Measurements from ENCODE around the gene RBM18.

The RBM18 gene

DNA sequence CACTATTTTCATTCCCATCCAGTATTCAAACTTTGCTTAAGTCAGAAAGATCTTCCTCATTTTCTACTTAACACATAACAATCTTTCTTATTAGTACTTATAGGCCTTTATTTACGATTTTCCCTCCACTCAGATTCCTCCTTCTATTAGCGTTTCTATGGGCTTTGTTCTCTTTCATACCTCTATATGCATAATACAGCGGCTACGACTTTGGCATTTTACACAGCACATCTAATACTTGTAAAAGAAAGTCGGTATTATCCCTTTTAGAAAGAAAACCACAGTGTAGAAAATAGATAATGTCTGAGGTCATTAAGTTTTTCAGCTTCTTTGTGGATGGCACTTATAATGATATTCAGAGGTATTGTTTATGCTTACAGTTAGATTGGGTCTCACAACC, 8.4 kb downstream of the RBM18 start:
- DNase-seq = no peak

DNA sequence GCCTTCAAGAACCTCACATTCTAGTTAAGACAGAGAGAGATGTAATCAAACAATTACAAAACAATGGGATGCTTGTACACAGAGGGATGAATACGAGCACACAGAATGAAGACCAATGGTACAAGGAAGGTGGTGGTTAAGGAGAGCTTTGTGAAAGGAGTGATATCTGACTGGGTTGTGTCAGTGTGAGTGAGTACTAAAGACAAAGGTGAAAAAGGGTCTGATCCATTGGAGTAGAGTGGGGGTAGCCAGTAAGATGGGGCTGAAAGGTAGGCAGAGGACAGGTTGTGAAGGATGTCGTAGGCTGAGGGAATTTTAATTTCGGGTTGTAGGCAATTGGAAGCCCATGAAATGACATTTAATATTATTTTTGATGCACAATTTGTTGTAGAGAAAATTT, 9.9 kb downstream of the RBM18 start:
- no peak for DNase-seq

GRCh38 chr9:122252796-122253195, 11.8 kb downstream of the RBM18 start:
- DNase-seq = no peak

- no peak for DNase-seq
These were observed 13.3 kb downstream of the RBM18 start for GRCh38 chr9:122251351-122251750.

DNA sequence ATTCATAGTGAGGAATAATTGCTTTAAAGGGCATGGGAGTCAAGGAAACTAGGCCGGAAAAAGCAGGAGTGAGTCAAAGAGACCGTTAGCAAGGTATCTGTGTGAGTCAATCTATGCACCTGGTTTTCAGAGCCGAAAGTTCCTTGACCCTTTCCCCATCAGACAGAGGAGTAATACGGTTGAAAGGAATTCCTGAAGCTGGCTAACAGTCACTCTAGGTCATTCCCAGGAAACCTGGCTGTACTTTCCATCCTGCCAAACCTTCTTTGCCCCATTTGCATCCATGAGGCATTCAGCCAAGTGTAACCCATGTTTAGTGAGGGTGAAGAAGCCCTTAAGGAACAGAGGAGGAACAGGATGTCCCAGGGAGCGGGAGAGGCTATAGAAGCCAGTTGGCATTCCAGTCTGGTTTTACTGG, 16.2 kb downstream of the RBM18 start:
- DNase-seq = no peak

DNA sequence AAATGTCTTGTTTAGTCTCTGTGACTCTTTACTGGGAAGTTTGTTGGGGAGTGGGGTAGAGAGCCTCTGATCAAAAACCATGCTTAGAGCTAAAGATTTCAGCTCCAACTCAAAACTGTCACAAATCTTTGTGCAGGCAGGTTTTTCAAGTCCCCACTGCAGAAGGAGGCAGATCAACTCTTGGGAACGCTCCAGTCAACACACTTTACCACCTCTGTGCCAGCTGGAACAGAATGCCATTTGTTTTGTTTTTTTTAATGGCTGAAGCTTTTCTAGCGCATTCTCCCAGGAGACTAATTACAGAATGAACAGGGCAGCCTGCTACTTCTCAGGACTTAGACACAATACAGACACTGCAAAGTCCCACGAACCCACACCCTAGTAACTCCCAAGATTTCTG, 18.0 kb downstream of the RBM18 start:
- no peak for DNase-seq

DNA sequence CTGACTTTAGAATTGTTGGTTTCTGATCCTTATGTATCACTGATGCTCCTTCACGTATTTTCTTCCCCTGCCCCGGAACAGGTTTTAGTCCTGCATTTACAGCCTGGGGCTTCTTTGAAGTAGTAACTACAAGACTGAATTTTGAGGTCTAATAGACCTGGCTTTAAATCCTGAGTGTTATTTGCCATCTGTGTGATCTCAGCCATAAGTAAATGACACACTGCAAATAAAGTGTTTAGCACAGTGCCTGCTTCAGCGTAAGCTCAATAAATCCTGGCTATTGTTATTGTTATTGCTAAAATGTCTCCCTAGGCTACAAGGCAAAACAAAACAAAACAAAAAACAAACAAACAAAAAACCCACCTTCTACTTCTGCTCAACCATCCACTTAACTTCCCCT, 20.3 kb downstream of the RBM18 start:
- no peak for DNase-seq

DNA sequence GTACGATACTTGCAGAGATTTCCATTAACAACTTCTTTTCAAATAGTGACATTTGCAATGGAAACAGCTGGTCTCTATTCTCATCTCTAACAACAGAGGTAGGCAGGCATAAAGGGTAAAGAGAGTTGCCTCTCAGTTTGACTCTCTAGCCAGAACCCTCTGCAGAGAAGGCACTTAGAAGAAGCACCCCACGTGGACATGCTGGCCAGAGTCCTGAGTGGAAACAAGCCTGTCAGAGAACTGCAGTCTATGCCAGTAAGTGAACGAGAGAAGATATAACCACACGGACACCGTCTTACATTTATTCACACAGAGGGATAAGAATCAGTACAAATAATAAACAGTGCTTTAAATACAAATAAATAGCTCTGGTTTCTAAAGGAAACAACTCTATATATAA, 24.9 kb downstream of the RBM18 start:
- DNase-seq = no peak

DNA sequence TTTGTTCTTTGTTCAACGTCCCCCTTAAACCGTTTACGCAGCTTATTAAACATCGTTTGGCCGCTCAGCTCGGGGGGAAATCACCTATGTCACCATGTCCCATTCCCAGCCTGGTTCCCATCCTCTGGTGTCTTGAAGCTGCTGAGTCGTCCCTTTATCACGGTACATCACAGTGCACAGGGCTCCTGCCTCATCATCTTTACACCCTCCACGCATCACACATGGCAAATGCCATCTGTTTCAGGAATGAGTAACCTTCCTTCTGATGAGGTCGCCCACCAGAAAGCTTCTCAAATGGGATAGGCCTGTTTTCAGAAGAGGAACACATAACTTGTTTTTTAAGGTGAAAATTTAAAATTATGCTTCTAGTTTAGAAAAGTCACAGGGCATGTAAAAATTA, 28.0 kb downstream of the RBM18 start:
- DNase-seq = no peak

DNA sequence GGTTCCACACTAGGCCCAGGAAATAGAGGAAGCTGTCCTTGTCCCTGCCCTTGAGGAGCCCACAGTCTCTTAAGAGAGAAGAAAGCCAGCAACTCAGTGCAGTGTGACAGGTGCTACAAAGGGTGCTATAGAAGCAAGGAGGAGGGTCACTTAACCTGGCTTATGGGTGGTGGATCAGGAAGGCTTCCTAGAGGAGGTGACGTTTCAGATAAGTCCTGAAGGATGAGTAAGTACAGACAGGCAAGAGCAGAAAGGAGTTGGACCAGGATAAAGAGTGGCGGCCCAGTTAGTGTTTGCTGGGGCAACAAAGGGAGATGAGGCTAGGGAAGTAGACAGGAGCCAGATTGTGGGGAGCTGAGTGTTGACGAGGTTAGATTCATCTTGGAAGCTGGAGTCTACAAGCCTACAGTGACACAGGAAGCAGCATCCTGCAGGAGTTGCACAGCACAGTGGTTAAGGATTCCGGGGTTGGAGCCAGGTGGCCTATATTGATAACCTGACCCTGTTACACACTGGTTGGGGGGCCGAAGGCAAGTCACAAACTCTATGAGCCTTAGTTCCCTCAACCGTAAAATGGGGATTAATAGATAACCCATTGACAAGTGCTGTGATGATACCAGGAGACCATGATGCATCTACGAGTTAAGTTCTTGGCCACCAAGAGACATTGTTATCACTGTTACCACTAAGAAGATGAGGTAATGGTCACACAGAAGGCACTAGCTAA, 30.5 kb downstream of the RBM18 start:
- DNase-seq = no peak

- no peak for DNase-seq
These were observed 31.8 kb downstream of the RBM18 start for GRCh38 chr9:122232796-122233306.

- DNase-seq = no peak
These were observed 35.2 kb downstream of the RBM18 start for GRCh38 chr9:122229485-122229837.

GRCh38 chr9:122228568-122229484, 35.8 kb downstream of the RBM18 start, which contains the start of gene LHX6:
Gene LHX6, minus strand, starts transcription at chr9:122228957. Its CDS starts 217 bp downstream, at chr9:122228740.
- no peak for DNase-seq

GRCh38 chr9:122228191-122228567, 36.5 kb downstream of the RBM18 start:
- no peak for DNase-seq

GRCh38 chr9:122227575-122227900, 37.1 kb downstream of the RBM18 start:
- DNase-seq = no peak

DNA sequence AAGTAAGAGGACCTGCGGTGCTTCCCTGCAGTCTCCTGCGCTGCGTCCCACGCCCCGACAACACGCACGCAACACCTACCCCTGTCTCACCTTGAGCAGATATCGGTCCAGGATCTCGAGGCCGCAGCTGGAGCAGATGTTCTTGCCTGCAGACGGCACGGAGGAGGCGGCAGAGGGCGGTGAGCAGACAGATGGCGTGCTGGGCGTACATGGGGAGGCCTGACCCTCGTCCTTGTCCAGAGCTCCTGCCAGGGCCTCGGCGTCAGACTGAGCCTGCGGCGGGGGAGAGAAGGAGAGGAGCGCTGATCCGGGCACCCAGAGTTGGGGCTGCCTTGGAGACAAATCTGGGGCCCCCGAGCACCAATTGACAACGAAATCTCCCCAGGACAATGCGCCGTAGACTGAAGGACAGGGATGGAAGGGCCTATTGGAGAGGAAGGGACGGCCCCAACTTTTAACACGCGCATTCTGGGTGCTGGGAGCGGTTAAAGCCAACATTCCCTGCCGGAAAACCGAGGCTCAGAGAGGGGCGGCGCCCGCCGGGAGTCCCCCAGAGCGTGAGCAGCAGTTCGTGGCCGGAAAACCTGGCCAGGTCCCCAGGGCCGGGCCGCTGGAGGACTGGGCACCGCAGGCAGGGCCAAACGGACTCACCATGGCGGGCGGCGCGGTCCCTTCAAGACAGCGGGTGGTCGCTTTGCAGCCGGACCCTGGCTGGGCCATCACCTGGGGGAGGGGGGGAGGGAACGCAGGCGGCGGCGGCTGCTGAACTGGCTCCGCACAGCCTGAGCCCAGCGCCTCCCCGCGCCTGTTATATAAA, 37.7 kb downstream of the RBM18 start:
- no peak for DNase-seq

DNA sequence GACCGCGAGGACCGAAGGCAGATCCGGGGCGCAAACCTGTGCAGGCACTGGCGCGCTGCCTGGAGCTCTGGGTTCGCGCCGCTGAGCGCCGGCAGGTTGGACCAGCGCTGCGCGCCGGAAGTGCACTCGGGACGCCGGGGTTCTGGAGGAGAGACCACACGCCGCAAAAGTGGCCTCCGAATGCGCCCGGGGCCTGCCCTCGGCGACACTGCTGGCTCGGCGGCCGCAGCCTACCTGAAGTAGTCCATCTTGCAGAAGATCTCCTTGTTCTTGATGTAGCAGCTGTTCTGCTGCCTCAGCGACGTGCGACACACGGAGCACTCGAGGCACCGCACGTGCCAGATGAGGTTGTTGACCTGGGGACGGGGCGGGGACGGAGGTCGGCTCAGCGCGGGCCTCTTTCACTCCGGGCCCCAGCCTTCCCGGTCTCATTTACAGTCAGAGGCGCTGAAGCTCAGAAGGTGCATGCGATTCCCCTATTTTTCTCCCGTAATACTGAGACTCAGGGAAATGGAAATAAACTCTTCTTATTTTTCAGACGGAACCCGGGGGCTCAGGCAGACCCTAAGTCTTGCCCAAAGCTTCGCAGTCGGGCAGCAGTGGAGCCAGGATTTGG, 38.4 kb downstream of the RBM18 start:
- DNase-seq = no peak

DNA sequence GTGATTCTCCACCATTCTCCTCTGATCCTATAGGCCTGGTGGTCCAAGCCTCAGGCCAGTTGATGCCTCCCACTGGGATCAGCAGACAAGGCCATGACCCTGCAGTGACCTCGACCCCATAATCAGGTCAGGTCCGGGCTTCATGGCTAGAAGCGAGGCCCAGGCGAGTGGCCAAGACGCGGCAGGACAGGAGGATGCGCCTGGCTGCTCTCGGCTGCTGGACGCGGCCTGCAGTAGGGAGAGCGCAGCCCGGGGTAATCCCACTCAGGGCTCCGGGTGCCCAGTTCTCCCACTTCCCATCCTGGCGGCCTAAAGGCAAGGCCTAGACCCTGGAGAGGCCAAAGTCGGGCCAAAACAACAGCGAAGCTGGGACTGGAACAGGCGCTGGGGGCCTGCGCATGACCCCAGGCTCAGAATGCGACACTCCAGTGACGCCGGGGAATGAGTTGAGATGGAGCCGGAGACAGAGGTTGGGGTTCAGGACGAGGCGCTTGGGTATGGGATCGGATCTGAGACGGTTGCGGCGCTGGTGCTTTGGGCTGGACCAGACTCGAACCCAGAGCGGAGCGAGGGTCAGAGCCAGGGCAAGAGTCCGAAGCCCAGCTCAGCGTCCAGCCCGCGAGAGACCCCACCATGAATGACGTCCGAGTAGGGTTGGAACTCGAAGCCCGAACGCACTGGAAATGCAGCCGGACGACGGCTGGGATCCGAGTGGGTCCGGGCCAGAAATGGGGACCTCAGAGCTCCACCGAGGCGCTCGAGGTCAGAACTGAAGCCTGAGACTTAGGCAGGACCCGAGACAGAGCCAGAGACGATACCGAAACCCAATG, 39.1 kb downstream of the RBM18 start:
- DNase-seq = no peak

- no peak for DNase-seq
These were observed 41.2 kb downstream of the RBM18 start for GRCh38 chr9:122223435-122223834.

GRCh38 chr9:122222791-122223190, 41.8 kb downstream of the RBM18 start:
- DNase-seq = no peak

DNA sequence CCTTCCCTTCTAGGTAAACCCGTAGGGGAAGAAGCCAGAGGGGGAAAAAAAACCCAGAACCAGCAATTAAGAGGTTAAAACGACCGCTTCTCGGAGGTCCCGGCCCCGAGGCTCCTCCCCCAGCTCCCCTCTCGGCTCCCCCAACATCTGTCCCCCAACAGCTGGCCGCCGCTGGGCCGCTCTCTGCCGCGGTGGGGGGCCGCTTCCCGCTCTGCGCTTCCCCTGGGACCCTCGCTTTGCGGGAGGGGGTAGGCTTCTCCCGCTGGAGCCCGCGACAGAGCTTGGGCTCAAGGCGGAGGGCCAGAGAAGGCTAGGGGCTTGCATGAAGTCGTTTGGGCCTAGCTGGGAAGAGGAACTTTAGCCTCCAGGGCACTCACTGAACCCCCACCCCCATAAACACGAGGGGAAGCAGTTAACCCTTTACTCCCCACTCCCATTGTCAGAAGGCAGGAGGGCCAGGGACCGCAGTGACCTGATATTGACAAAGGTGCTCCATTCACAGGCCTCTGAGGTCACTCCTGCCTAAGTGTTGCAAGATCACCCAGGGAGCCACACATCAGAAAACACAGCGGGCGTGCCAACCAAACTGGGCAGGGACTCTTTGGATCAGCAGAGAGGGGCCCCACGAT, 43.3 kb downstream of the RBM18 start:
- DNase-seq = no peak

All from cortex of kidney (tissue), 1 donor.